ENCODE results near the gene CDADC1.

CDADC1 gene

DNA sequence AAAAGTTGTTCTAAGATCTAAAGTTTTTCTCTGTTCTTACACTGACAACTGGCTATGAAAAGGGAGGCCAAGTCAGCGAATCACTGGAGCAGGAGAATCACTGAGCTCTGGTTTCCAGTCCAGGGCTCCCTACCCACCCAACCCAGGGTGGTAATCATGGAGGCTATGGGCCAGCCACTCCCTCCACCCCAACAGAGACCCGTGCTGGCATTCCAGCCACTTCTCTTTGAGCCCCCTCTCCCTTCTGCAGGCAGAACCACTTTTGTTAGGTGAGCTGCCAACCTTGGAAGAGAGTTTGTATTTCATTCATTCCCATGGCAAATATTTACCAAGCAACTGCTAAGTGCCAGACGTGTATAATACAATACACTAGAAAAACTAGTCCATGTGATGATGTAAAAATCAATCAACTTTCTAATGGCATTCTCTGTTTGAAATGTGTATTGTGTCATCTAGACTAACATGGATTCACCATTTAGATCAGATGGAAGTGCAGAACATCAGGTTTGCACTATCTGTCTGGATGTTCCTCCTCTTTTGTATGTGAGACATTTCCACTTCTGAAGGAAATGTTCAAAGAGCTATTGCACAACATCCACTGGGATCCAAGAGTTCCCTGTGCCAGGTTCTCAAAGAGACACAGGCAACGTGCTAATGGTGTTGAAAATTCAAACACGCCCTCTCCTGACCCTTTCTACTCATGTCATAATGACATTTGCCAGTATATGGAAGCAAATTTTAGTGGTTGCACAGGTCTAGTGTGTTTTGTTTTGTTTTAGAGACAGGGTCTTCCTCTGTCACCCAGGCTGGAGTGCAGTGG lies 22.3 kb upstream of the CDADC1 start:
- H3K27ac ChIP-seq (ENCODE audit: low read length), result no peak overlapping the region
- no peak overlapping the region for H3K4me2 ChIP-seq (ENCODE audit: insufficient read depth, low read length)
- no peaks in the 10 kb centered on the region for H4K20me1 ChIP-seq (ENCODE audit: insufficient read depth, low read length)
- ATAC-seq (ENCODE audit: insufficient read depth, low read depth), result no peak
- H3K4me1 ChIP-seq (ENCODE audit: insufficient read depth, low read length), result no peaks in the 10 kb centered on the region
- H3K36me3 ChIP-seq (ENCODE audit: insufficient read depth, low read length), result no peaks in the 10 kb centered on the region
- no peaks in the 10 kb centered on the region for H3K27me3 ChIP-seq (ENCODE audit: insufficient read depth, low read length, poor library complexity)
- H2AFZ ChIP-seq (ENCODE audit: low read depth, low read length), result no peak overlapping the region
- TF ChIP-seq EZH2 (IDR thresholded peaks at IDR 0.05; ENCODE audit: borderline replicate concordance, low read depth, low read length, severe bottlenecking) (no peak), CTCF (IDR thresholded peaks at IDR 0.05; ENCODE audit: borderline replicate concordance, extremely low read depth, low read length, poor library complexity, severe bottlenecking) (no peak)
- H3K4me3 ChIP-seq (ENCODE audit: low read depth in 1 of 2, low read length in 2 of 2), result no peak overlapping the region
- DNase-seq, result no peak
- no peaks in the 10 kb centered on the region for H3K79me2 ChIP-seq (ENCODE audit: insufficient read depth, low read length)
- no peak overlapping the region for H3K9ac ChIP-seq (ENCODE audit: low read depth, low read length)
- no peaks in the 10 kb centered on the region for H3K9me3 ChIP-seq (ENCODE audit: insufficient read depth, low read length, severe bottlenecking)

DNA sequence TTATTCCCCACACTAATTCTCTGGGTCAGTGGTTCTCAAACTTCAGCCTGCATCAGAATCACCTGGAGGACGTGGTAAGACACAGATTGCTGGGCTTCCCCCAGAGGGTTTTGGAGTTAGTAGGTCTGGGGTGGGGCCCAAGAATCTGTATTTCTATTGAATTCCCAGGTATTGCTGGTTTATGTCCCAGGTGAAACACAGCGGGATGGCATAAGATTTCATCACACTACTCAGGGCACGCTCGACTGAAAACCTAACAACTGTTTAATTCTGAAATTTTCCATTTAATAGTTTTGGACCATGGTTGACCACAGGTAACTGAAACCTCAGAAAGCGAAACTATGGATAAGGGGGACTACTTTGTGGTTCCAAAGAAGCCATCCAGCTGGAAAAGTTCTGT lies 21.1 kb upstream of the CDADC1 start:
- no peak overlapping the region for H3K4me2 ChIP-seq (ENCODE audit: insufficient read depth, low read length)
- H3K9me3 ChIP-seq (ENCODE audit: insufficient read depth, low read length, severe bottlenecking), result no peaks in the 10 kb centered on the region
- H3K9ac ChIP-seq (ENCODE audit: low read depth, low read length), result no peak overlapping the region
- H3K4me1 ChIP-seq (ENCODE audit: insufficient read depth, low read length), result no peaks in the 10 kb centered on the region
- TF ChIP-seq EZH2 (IDR thresholded peaks at IDR 0.05; ENCODE audit: borderline replicate concordance, low read depth, low read length, severe bottlenecking), result no peak
- no peak for TF ChIP-seq CTCF (IDR thresholded peaks at IDR 0.05; ENCODE audit: borderline replicate concordance, extremely low read depth, low read length, poor library complexity, severe bottlenecking)
- H3K36me3 ChIP-seq (ENCODE audit: insufficient read depth, low read length), result no peaks in the 10 kb centered on the region
- H3K79me2 ChIP-seq (ENCODE audit: insufficient read depth, low read length), result no peaks in the 10 kb centered on the region
- H3K4me3 ChIP-seq (ENCODE audit: low read depth in 1 of 2, low read length in 2 of 2), result no peak overlapping the region
- H3K27me3 ChIP-seq (ENCODE audit: insufficient read depth, low read length, poor library complexity), result no peaks in the 10 kb centered on the region
- H2AFZ ChIP-seq (ENCODE audit: low read depth, low read length), result no peak overlapping the region
- DNase-seq (no peak), ATAC-seq (ENCODE audit: insufficient read depth, low read depth) (no peak)
- H4K20me1 ChIP-seq (ENCODE audit: insufficient read depth, low read length), result no peaks in the 10 kb centered on the region
- H3K27ac ChIP-seq (ENCODE audit: low read length), result no peak overlapping the region

DNA sequence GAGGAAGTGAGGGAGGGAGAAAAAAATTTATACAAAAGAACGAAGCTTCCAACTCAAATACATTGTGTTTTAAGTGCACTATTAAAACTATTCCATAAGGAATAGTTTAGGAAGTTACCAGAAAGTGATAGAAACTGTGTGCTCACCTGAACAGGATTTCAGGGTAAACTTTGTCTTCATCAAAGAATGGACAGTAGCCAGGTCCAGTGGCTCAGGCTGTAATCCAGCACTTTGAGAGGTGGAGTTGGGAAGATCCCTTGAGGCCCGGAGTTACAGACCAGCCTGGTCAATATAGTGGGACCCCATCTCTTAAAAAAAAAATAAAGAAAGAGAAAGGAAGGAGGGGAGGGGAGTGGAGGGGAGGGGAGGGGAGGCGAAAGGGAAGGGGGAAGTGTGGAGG lies 13.0 kb upstream of the CDADC1 start:
- ATAC-seq (ENCODE audit: insufficient read depth, low read depth), result no peak
- no peak for DNase-seq
- Histone ChIP-seq H2AFZ (ENCODE audit: low read depth, low read length) (no peak overlapping the region), H3K79me2 (ENCODE audit: insufficient read depth, low read length) (no peaks in the 10 kb centered on the region), H3K27me3 (ENCODE audit: insufficient read depth, low read length, poor library complexity) (no peaks in the 10 kb centered on the region), H3K9ac (ENCODE audit: low read depth, low read length) (no peak overlapping the region), H4K20me1 (ENCODE audit: insufficient read depth, low read length) (no peaks in the 10 kb centered on the region), H3K36me3 (ENCODE audit: insufficient read depth, low read length) (no peaks in the 10 kb centered on the region), H3K4me1 (ENCODE audit: insufficient read depth, low read length) (no peaks in the 10 kb centered on the region), H3K27ac (ENCODE audit: low read length) (no peak overlapping the region), H3K4me2 (ENCODE audit: insufficient read depth, low read length) (no peak overlapping the region), H3K4me3 (ENCODE audit: low read depth in 1 of 2, low read length in 2 of 2) (no peak overlapping the region), H3K9me3 (ENCODE audit: insufficient read depth, low read length, severe bottlenecking) (no peaks in the 10 kb centered on the region)
- TF ChIP-seq CTCF (IDR thresholded peaks at IDR 0.05; ENCODE audit: borderline replicate concordance, extremely low read depth, low read length, poor library complexity, severe bottlenecking) (no peak), EZH2 (IDR thresholded peaks at IDR 0.05; ENCODE audit: borderline replicate concordance, low read depth, low read length, severe bottlenecking) (no peak)

Data from DND-41 (cell line).